HCT116 (cell line): ENCODE measurements around the gene CYREN. TPM values are rescaled to one million over a fixed set of nuclear protein-coding genes. Genes with fewer than 3 reads are reported as not detected.

Experiments used
- ATAC-seq: fragments of 200-7000 bp; cut with Tn5 transposase; 2 replicates; pipeline ENCODE4 v1.9.1; 2020; ENCODE audit warnings: mild to moderate bottlenecking, moderate library complexity
- BruUV-seq: library from RNA; stranded (reverse); fragments of 400-500 nt; replicated peaks from 2 replicates; lab custom pipeline; 2021; lab: Mats Ljungman, UMichigan
- CTCF ChIA-PET: fragments of 300-600 bp; sonication (Branson Sonifier 250); formaldehyde crosslinking; loops from one replicate; lab custom pipeline; 2021; ENCODE audit warnings: antibody characterized with exemption; lab: Charles Lee
- POLR2A ChIA-PET: fragments of 300-600, 350-600 bp; sonication (Branson Sonifier 250); formaldehyde crosslinking; loops from one replicate; lab custom pipeline; 2021; ENCODE audit warnings: antibody characterized with exemption; lab: Charles Lee
- RAD21 ChIA-PET, 2 experiments: fragments of 300-600 bp; sonication (Branson Sonifier 250); formaldehyde crosslinking; loops; one replicate each; lab custom pipeline; 2023; ENCODE audit warnings: low total read pairs in 2 of 2; ENCODE audit not compliant: uncharacterized antibody in 2 of 2, unreplicated experiment in 2 of 2, low non-redundant PET in 1 of 2; lab: Charles Lee
- DNase-seq: peaks from one replicate; pipeline ENCODE4 v3.0.0-alpha.2; 2010; ENCODE audit warnings: low read depth, low spot score
- H2AFZ ChIP-seq: fragments of 200-600 bp; shearing (Covaris generic), sonication (generic); 2 replicates; pipeline ENCODE4 v1.6.1; 2017; ENCODE audit warnings: low read depth, mixed run types, mixed read lengths, antibody characterized with exemption, low read length; ENCODE audit not compliant: poor library complexity, severe bottlenecking
- H3K27ac ChIP-seq: 2 replicates; pipeline ENCODE4 v1.5.1; 2012; ENCODE audit warnings: low read depth, low read length
- H3K27me3 ChIP-seq: fragments of 200-600 bp; sonication (generic); 2 replicates; pipeline ENCODE4 v1.6.1; 2016; ENCODE audit warnings: mixed run types, low read length, mixed read lengths; ENCODE audit not compliant: insufficient read depth
- H3K36me3 ChIP-seq, 2 experiments: fragments of 200-500 bp in 1 of 2; fragments of 200-600 bp in 1 of 2; sonication (Bioruptor generic) in 1 of 2; sonication (generic) in 1 of 2; 2 replicates each; pipeline versions ENCODE4 v1.5.1 to v1.6.1; 2014 to 2016; ENCODE audit warnings: low read length in 2 of 2, inconsistent platforms in 1 of 2, mixed read lengths in 1 of 2, mixed run types in 1 of 2; ENCODE audit not compliant: insufficient read depth in 2 of 2, control insufficient read depth in 1 of 2
- H3K4me1 ChIP-seq, 2 experiments: fragments of 200-600 bp in 1 of 2; sonication (generic) in 1 of 2; 2 replicates each; pipeline versions ENCODE4 v1.5.1 to v1.6.1; 2012 to 2017; ENCODE audit warnings: low read length in 2 of 2, inconsistent platforms in 1 of 2, mild to moderate bottlenecking in 1 of 2, mixed read lengths in 1 of 2, mixed run types in 1 of 2, moderate library complexity in 1 of 2; ENCODE audit not compliant: insufficient read depth in 2 of 2, control insufficient read depth in 1 of 2
- H3K4me2 ChIP-seq: fragments of 200-600 bp; sonication (generic); 2 replicates; pipeline ENCODE4 v1.6.1; 2017; ENCODE audit warnings: mixed run types, low read length, mixed read lengths
- H3K4me3 ChIP-seq, 2 experiments: fragments of 200-600 bp in 1 of 2; sonication (generic) in 1 of 2; replicated peaks in 1 of 2; 2 replicates each; pipeline ENCODE4 v1.5.1; 2011 to 2016; ENCODE audit warnings: low read length in 2 of 2, control low read depth in 1 of 2, low read depth in 1 of 2, mild to moderate bottlenecking in 1 of 2, mixed read lengths in 1 of 2, mixed run types in 1 of 2
- H3K79me2 ChIP-seq: fragments of 200-600 bp; sonication (generic); 2 replicates; pipeline ENCODE4 v1.6.1; 2017; ENCODE audit warnings: mild to moderate bottlenecking, mixed run types, low read length, moderate library complexity, mixed read lengths; ENCODE audit not compliant: insufficient read depth
- H3K9ac ChIP-seq: fragments of 200-600 bp; sonication (generic); 2 replicates; pipeline ENCODE4 v1.6.1; 2016; ENCODE audit warnings: low read length, mixed read lengths
- H3K9me2 ChIP-seq: fragments of 200-600 bp; sonication (generic), shearing (Covaris generic); 2 replicates; pipeline ENCODE4 v1.6.1; 2017; ENCODE audit warnings: mixed run types, mild to moderate bottlenecking, moderate library complexity; ENCODE audit not compliant: insufficient read depth
- H3K9me3 ChIP-seq, 2 experiments: fragments of 200-500 bp in 1 of 2; fragments of 200-600 bp in 1 of 2; sonication (Bioruptor generic) in 1 of 2; sonication (generic) in 1 of 2; 2 replicates each; pipeline ENCODE4 v1.6.1; 2014 to 2017; ENCODE audit warnings: low read length in 2 of 2, mixed read lengths in 2 of 2, inconsistent platforms in 1 of 2, low read depth in 1 of 2, mild to moderate bottlenecking in 1 of 2, mixed run types in 1 of 2, moderate library complexity in 1 of 2; ENCODE audit not compliant: control insufficient read depth in 1 of 2, insufficient read depth in 1 of 2
- H4K20me1 ChIP-seq: fragments of 200-600 bp; sonication (generic), shearing (Covaris generic); 2 replicates; pipeline ENCODE4 v1.6.1; 2017; ENCODE audit warnings: mixed run types, mild to moderate bottlenecking, moderate library complexity; ENCODE audit not compliant: insufficient read depth
- CBX3 ChIP-seq: IDR thresholded peaks from 2 replicates; pipeline ENCODE4 v1.6.1; 2012; ENCODE audit warnings: low read depth
- CEBPB ChIP-seq: IDR thresholded peaks from 2 replicates; pipeline ENCODE4 v1.6.1; 2012; ENCODE audit warnings: low read depth
- EZH2 ChIP-seq: fragments of 200-600 bp; sonication (generic); IDR thresholded peaks from 2 replicates; pipeline ENCODE4 v1.6.1; 2017; ENCODE audit warnings: antibody characterized with exemption, mixed run types
- EZH2phosphoT487 ChIP-seq: fragments of 200-600 bp; IDR thresholded peaks from 2 replicates; pipeline ENCODE4 v1.6.1; 2018; ENCODE audit warnings: antibody characterized with exemption, borderline replicate concordance
- FOSL1 ChIP-seq: IDR thresholded peaks from 2 replicates; pipeline ENCODE4 v1.6.1; 2012; ENCODE audit warnings: low read depth
- JUND ChIP-seq: IDR thresholded peaks from 2 replicates; pipeline ENCODE4 v1.6.1; 2012
- RAD21 ChIP-seq: IDR thresholded peaks from 2 replicates; pipeline ENCODE4 v1.6.1; 2012; ENCODE audit warnings: low read depth, mild to moderate bottlenecking
- REST ChIP-seq: IDR thresholded peaks from 2 replicates; pipeline ENCODE4 v1.6.1; 2012; ENCODE audit warnings: low read depth
- SIN3A ChIP-seq: IDR thresholded peaks from 2 replicates; pipeline ENCODE4 v1.6.1; 2012; ENCODE audit warnings: low read depth
- ZFX ChIP-seq: fragments of 450-650 bp; IDR thresholded peaks from 2 replicates; pipeline ENCODE4 v1.6.1; 2017
- ZNF274 ChIP-seq: fragments of 200-500 bp; sonication (Bioruptor generic); IDR thresholded peaks from 2 replicates; pipeline ENCODE4 v1.6.1; 2014; ENCODE audit warnings: mild to moderate bottlenecking, low read depth, low read length, inconsistent platforms
- intact Hi-C: fragments of 100-400 bp; cut with micrococcal nuclease; formaldehyde crosslinking; loops from 2 replicates; pipeline ENCODE4 v1.10.0; 2022
- total RNA-seq: library from RNA; stranded (reverse); gene quantifications from one replicate; pipeline ENCODE4 v1.2.1, GENCODE V29; 2021; ENCODE audit not compliant: unreplicated experiment
- TF ChIP-seq, protein P1 (sequence below): IDR thresholded peaks from 2 replicates; pipeline ENCODE4 v1.6.1; 2012

Gene CYREN
- total RNA-seq, 1 experiment from 2014 or later, result 54.5 TPM

- intact Hi-C loops, result no loop called here
- Histone ChIP-seq H3K4me1 (no peaks in the 10 kb centered on the region; a peak in 1 of 4 replicates), H3K27ac (no peak overlapping the region), H3K4me2 (no peak overlapping the region), H4K20me1 (no peaks in the 10 kb centered on the region), H3K9ac (no peak overlapping the region), H2AFZ (no peak overlapping the region), H3K9me3 (no peaks in the 10 kb centered on the region; a peak in 1 of 4 replicates), H3K36me3 (no peaks in the 10 kb centered on the region), H3K27me3 (no peaks in the 10 kb centered on the region), H3K79me2 (no peaks in the 10 kb centered on the region), H3K9me2 (no peaks in the 10 kb centered on the region), H3K4me3 (no peak overlapping the region)
- ChIA-PET CTCF (interaction anchor here (0.6 kb wide), 1 partner anchor 19 kb away, joined by 3 read pairs; no protein-coding TSS in a partner anchor), POLR2A (no interaction called here), RAD21 (no interaction called here)
- TF ChIP-seq SIN3A (no peak), ZNF274 (no peak), CEBPB (no peak), EZH2 (no peak), FOSL1 (no peak), CBX3 (no peak), RAD21 (no peak), EZH2phosphoT487 (no peak), REST (no peak), ZFX (no peak), JUND (no peak)
- TF ChIP-seq, protein P1, sequence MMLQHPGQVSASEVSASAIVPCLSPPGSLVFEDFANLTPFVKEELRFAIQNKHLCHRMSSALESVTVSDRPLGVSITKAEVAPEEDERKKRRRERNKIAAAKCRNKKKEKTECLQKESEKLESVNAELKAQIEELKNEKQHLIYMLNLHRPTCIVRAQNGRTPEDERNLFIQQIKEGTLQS, result no peak
- ATAC-seq, result no peak
- no peak for DNase-seq
- BruUV-seq, result no TSS peak
Observed at GRCh38 chr7:135150072-135150782, 20.3 kb downstream of the CYREN start.
